Neuronal stem cell (in vitro differentiated cells): ENCODE measurements around the gene NEUROD2. TPM values are rescaled to one million over a fixed set of nuclear protein-coding genes. Genes with fewer than 3 reads are reported as not detected.

Experiments
- DNase-seq: peaks from one replicate; pipeline ENCODE4 v3.0.0-alpha.2; 2013; ENCODE audit warnings: low spot score
- H2AFZ ChIP-seq: one replicate; pipeline ENCODE4 v1.6.1; 2013; ENCODE audit warnings: mild to moderate bottlenecking, low read length, inconsistent platforms
- H2AK5ac ChIP-seq: 2 replicates; pipeline ENCODE4 v1.6.1; 2013; ENCODE audit warnings: low read depth, mild to moderate bottlenecking, inconsistent platforms, low read length, moderate library complexity, mixed read lengths
- H2BK120ac ChIP-seq: 2 replicates; pipeline ENCODE4 v1.6.1; 2013; ENCODE audit warnings: low read depth, mild to moderate bottlenecking, inconsistent platforms, low read length, moderate library complexity, mixed read lengths
- H2BK12ac ChIP-seq: one replicate; pipeline ENCODE4 v1.6.1; 2013; ENCODE audit warnings: low read length, inconsistent platforms
- H2BK15ac ChIP-seq: 2 replicates; pipeline ENCODE4 v1.6.1; 2013; ENCODE audit warnings: mild to moderate bottlenecking, low read length, inconsistent platforms, mixed read lengths
- H2BK5ac ChIP-seq: one replicate; pipeline ENCODE4 v1.6.1; 2013; ENCODE audit warnings: inconsistent platforms, mild to moderate bottlenecking, low read length, moderate library complexity
- H3K14ac ChIP-seq: one replicate; pipeline ENCODE4 v1.6.1; 2013; ENCODE audit warnings: low read length, inconsistent platforms
- H3K18ac ChIP-seq: 2 replicates; pipeline ENCODE4 v1.6.1; 2013; ENCODE audit warnings: low read length, inconsistent platforms
- H3K23ac ChIP-seq: 2 replicates; pipeline ENCODE4 v1.6.1; 2013; ENCODE audit warnings: low read depth, mild to moderate bottlenecking, mixed read lengths, low read length, inconsistent platforms; ENCODE audit not compliant: poor library complexity
- H3K27ac ChIP-seq: replicated peaks from 3 replicates; pipeline ENCODE4 v1.5.1; 2013; ENCODE audit warnings: low read length, inconsistent platforms
- H3K27me3 ChIP-seq, 3 experiments: 2 replicates each; pipeline ENCODE4 v1.6.1; 2013; ENCODE audit warnings: low read length in 3 of 3, mild to moderate bottlenecking in 2 of 3, inconsistent platforms in 1 of 3, low read depth in 1 of 3, mixed read lengths in 1 of 3, moderate library complexity in 1 of 3; ENCODE audit not compliant: control insufficient read depth in 3 of 3, insufficient read depth in 3 of 3
- H3K36me3 ChIP-seq, 2 donors: replicated peaks in 1 of 2; 2 replicates each; pipeline ENCODE4 v1.6.1; 2013; ENCODE audit warnings: low read length in 2 of 2; ENCODE audit not compliant: control insufficient read depth in 2 of 2, insufficient read depth in 2 of 2
- H3K4ac ChIP-seq: 2 replicates; pipeline ENCODE4 v1.6.1; 2013; ENCODE audit warnings: inconsistent platforms, mild to moderate bottlenecking, low read length, moderate library complexity
- H3K4me1 ChIP-seq, 2 donors: 1 replicate in 1 of 2; 2 replicates in 1 of 2; pipeline ENCODE4 v1.6.1; 2013; ENCODE audit warnings: low read length in 2 of 2, low read depth in 1 of 2; ENCODE audit not compliant: control insufficient read depth in 2 of 2, insufficient read depth in 1 of 2
- H3K4me2 ChIP-seq: one replicate; pipeline ENCODE4 v1.6.1; 2013; ENCODE audit warnings: mild to moderate bottlenecking, low read length, inconsistent platforms; ENCODE audit not compliant: insufficient read depth, poor library complexity, severe bottlenecking
- H3K4me3 ChIP-seq, 2 donors: 2 replicates each; pipeline ENCODE4 v1.5.1; 2013; ENCODE audit warnings: low read length in 2 of 2, mild to moderate bottlenecking in 2 of 2, inconsistent platforms in 1 of 2, moderate library complexity in 1 of 2
- H3K79me1 ChIP-seq: one replicate; pipeline ENCODE4 v1.6.1; 2013; ENCODE audit warnings: low read depth, mild to moderate bottlenecking, inconsistent platforms, low read length, moderate library complexity
- H3K9ac ChIP-seq: one replicate; pipeline ENCODE4 v1.6.1; 2013; ENCODE audit warnings: mild to moderate bottlenecking, low read depth, low read length, inconsistent platforms; ENCODE audit not compliant: poor library complexity
- H3K9me3 ChIP-seq, 2 donors: replicated peaks in 1 of 2; 2 replicates each; pipeline versions ENCODE3 to v1.6.1; 2013; ENCODE audit warnings: low read length in 2 of 2, mild to moderate bottlenecking in 2 of 2, inconsistent platforms in 1 of 2, low read depth in 1 of 2, mixed read lengths in 1 of 2, moderate library complexity in 1 of 2; ENCODE audit not compliant: control insufficient read depth in 2 of 2, insufficient read depth in 1 of 2
- H4K8ac ChIP-seq: one replicate; pipeline ENCODE4 v1.6.1; 2013; ENCODE audit warnings: low read depth, mild to moderate bottlenecking, inconsistent platforms, low read length, moderate library complexity
- H4K91ac ChIP-seq: one replicate; pipeline ENCODE4 v1.6.1; 2013; ENCODE audit warnings: low read length, low read depth, mild to moderate bottlenecking, inconsistent platforms; ENCODE audit not compliant: poor library complexity
- WGBS, 2 donors: extraction: QIAGEN DNeasy Blood & Tissue Kit; methylation state at CpG; one replicate each; pipeline ENCODE4 v1.1.7; 2013; ENCODE audit warnings: missing lambda C conversion rate in 2 of 2, mixed read lengths in 1 of 2; ENCODE audit not compliant: insufficient read length in 2 of 2, insufficient replicate concordance in 1 of 2; ENCODE audit errors: extremely low coverage in 2 of 2; 5-methylcytosine and 5-hydroxymethylcytosine counted together
- polyA plus RNA-seq, 2 experiments: library from polyadenylated mRNA; stranded (reverse); fragments of 200-250 nt; gene quantifications; one replicate each; pipeline ENCODE4 v1.2.3, GENCODE V29; 2013

The NEUROD2 gene
- polyA plus RNA-seq (2013, experiment 1 of 2): not detected
- not detected for polyA plus RNA-seq (2013, experiment 2 of 2)

- Histone ChIP-seq H3K36me3 (no peaks in the 10 kb centered on the region), H2BK12ac (no peak within 1 kb of the TSS)
Observed at GRCh38 chr17:39607851-39608130, at the start of gene NEUROD2. TSS of gene NEUROD2 (minus strand) at chr17:39607920. CDS start at chr17:39606599, 1,321 bp downstream.

GRCh38 chr17:39655105-39655504 is 47.4 kb upstream of the NEUROD2 start:
- WGBS, 2 donors: no CpG with 5 or more reads among the region's 2 CpGs
- H3K9ac ChIP-seq: no peak overlapping the region
- no peak overlapping the region for H3K27ac ChIP-seq
- H3K4me1 ChIP-seq: peaks cover 20 to 27% of the 10 kb centered on the region in 2 donors
- no peak overlapping the region for H3K4me3 ChIP-seq
- no peak overlapping the region for H2AK5ac ChIP-seq
- H2BK120ac ChIP-seq: no peak overlapping the region
- H3K9me3 ChIP-seq: no peaks in the 10 kb centered on the region
- peaks cover 20 to 46% of the 10 kb centered on the region in 2 donors for H3K36me3 ChIP-seq
- no peaks in the 10 kb centered on the region for H3K27me3 ChIP-seq
- H3K79me1 ChIP-seq: peaks cover 14% of the 10 kb centered on the region
- no peak overlapping the region for H2BK12ac ChIP-seq
- H2AFZ ChIP-seq: no peak overlapping the region
- H3K4me2 ChIP-seq: no peak overlapping the region
- no peak overlapping the region for H2BK15ac ChIP-seq
- no peak overlapping the region for H3K4ac ChIP-seq
- no peak overlapping the region for H4K91ac ChIP-seq
- DNase-seq: no peak
- H3K14ac ChIP-seq: no peak overlapping the region
- H3K18ac ChIP-seq: no peak overlapping the region
- no peak overlapping the region for H3K23ac ChIP-seq
- no peak overlapping the region for H2BK5ac ChIP-seq
- no peak overlapping the region for H4K8ac ChIP-seq

More at GRCh38 chr17:39607851-39608130, at the start of gene NEUROD2:
- H3K79me1 ChIP-seq: peaks cover 7% of the 10 kb centered on the region
- peaks cover 47 to 95% (median 75%) of the 10 kb centered on the region in 3 experiments for H3K27me3 ChIP-seq
- no peak within 1 kb of the TSS for H3K9ac ChIP-seq
- H3K4me3 ChIP-seq: no peak within 1 kb of the TSS
- no peak within 1 kb of the TSS for H2BK5ac ChIP-seq
- H3K18ac ChIP-seq: peak within 1 kb of the TSS; percentile 71
- WGBS, 2 donors: no CpG with 5 or more reads among the region's 20 CpGs
- peak within 1 kb of the TSS; percentile 28 for H2AK5ac ChIP-seq
- no peak within 1 kb of the TSS for H3K4ac ChIP-seq
- peak within 1 kb of the TSS; percentile 49 for H3K4me2 ChIP-seq
- no peak within 1 kb of the TSS for H4K91ac ChIP-seq
- DNase-seq: no peak
- H2BK15ac ChIP-seq: no peak within 1 kb of the TSS
- no peak within 1 kb of the TSS for H3K27ac ChIP-seq
- H3K23ac ChIP-seq: peak within 1 kb of the TSS; percentile 65
- H3K9me3 ChIP-seq: peaks cover 0 to 3% of the 10 kb centered on the region in 2 donors
- peak within 1 kb of the TSS; percentile 66 for H2AFZ ChIP-seq
- peaks cover 5 to 8% of the 10 kb centered on the region in 2 donors for H3K4me1 ChIP-seq
- H3K14ac ChIP-seq: peak within 1 kb of the TSS; percentile 21
- H2BK120ac ChIP-seq: no peak within 1 kb of the TSS
- H4K8ac ChIP-seq: no peak within 1 kb of the TSS

- H3K4me3 ChIP-seq: no peak overlapping the region
- H3K14ac ChIP-seq: peak overlapping the region; percentile 86
- peak overlapping the region; percentile 70 for H2AFZ ChIP-seq
- H2BK12ac ChIP-seq: peak overlapping the region; percentile 97
- H3K18ac ChIP-seq: peak overlapping the region; percentile 96
- H4K8ac ChIP-seq: peak overlapping the region; percentile 78
- H3K79me1 ChIP-seq: peaks cover 7% of the 10 kb centered on the region
- DNase-seq: no peak
- peak overlapping the region; percentile 60 for H4K91ac ChIP-seq
- H2AK5ac ChIP-seq: peak overlapping the region; percentile 91
- peak overlapping the region; percentile 98 for H2BK120ac ChIP-seq
- H2BK5ac ChIP-seq: peak overlapping the region; percentile 98
- H3K4me1 ChIP-seq: peaks cover 20 to 27% of the 10 kb centered on the region in 2 donors
- H3K36me3 ChIP-seq: peaks cover 12 to 36% of the 10 kb centered on the region in 2 donors
- peak overlapping the region; percentile 99 for H3K4ac ChIP-seq
- H3K27ac ChIP-seq: peak overlapping the region; percentile 88
- H3K9ac ChIP-seq: peak overlapping the region; percentile 71
- H2BK15ac ChIP-seq: peak overlapping the region; percentile 52
- H3K4me2 ChIP-seq: peak overlapping the region; percentile 21
- no peaks in the 10 kb centered on the region for H3K9me3 ChIP-seq
- no peaks in the 10 kb centered on the region for H3K27me3 ChIP-seq
- H3K23ac ChIP-seq: peak overlapping the region; percentile 87
- no CpG with 5 or more reads among the region's 14 CpGs for WGBS, 2 donors
Observed at GRCh38 chr17:39653662-39654331, 46.1 kb upstream of the NEUROD2 start.

GRCh38 chr17:39653316-39653661 is 45.6 kb upstream of the NEUROD2 start:
- Histone ChIP-seq H2BK12ac (peak overlapping the region; percentile 97), H2AK5ac (peak overlapping the region; percentile 91), H4K91ac (peak overlapping the region; percentile 60), H2BK120ac (peak overlapping the region; percentile 98), H2BK15ac (peak overlapping the region; percentile 52), H3K9me3 (no peaks in the 10 kb centered on the region), H3K79me1 (peaks cover 7% of the 10 kb centered on the region), H3K27me3 (no peaks in the 10 kb centered on the region), H3K36me3 (peaks cover 8 to 31% of the 10 kb centered on the region in 2 donors), H3K9ac (peak overlapping the region; percentile 71), H3K4me1 (peaks cover 20 to 27% of the 10 kb centered on the region in 2 donors), H3K27ac (peak overlapping the region; percentile 88), H3K14ac (peak overlapping the region; percentile 86), H2AFZ (peak overlapping the region; percentile 70), H3K4me3 (no peak overlapping the region), H3K4me2 (peak overlapping the region; percentile 21), H3K18ac (peak overlapping the region; percentile 96), H4K8ac (peak overlapping the region; percentile 78), H3K4ac (peak overlapping the region; percentile 99), H2BK5ac (peak overlapping the region; percentile 98), H3K23ac (peak overlapping the region; percentile 87)
- WGBS, 2 donors: no CpG with 5 or more reads among the region's 12 CpGs
- DNase-seq: no peak
